B cell (primary cell): Measurements from ENCODE around the gene THEM5. TPM values are rescaled to one million over a fixed set of nuclear protein-coding genes. Genes with fewer than 3 reads are reported as not detected.

Experiments used
- ATAC-seq: fragments of 200-7000 bp; cut with Tn5 transposase; one replicate; pipeline ENCODE4 v1.10.0; 2021; ENCODE audit warnings: low read depth, mild to moderate bottlenecking, moderate number of reproducible peaks, moderate library complexity
- CTCF ChIA-PET: fragments of 350-600 bp; sonication (Branson Sonifier 250); formaldehyde crosslinking; loops from one replicate; lab custom pipeline; 2021; ENCODE audit warnings: antibody characterized with exemption, inconsistent platforms; lab: Charles Lee
- POLR2A ChIA-PET: fragments of 350-600 bp; sonication (Branson Sonifier 250); formaldehyde crosslinking; loops from one replicate; lab custom pipeline; 2021; ENCODE audit warnings: antibody characterized with exemption; lab: Charles Lee
- DNase-seq: peaks from one replicate; pipeline ENCODE4 v3.0.0; 2013
- H2AFZ ChIP-seq: 2 replicates; pipeline ENCODE4 v1.6.1; 2012; ENCODE audit warnings: mild to moderate bottlenecking, low read depth, low read length; ENCODE audit not compliant: insufficient read depth, poor library complexity, severe bottlenecking
- H3K27ac ChIP-seq, 2 donors: 1 replicate in 1 of 2; 2 replicates in 1 of 2; pipeline ENCODE4 v1.5.1; 2012 to 2013; ENCODE audit warnings: low read length in 2 of 2, mild to moderate bottlenecking in 2 of 2, moderate library complexity in 1 of 2
- H3K27me3 ChIP-seq, 4 experiments: fragments of 200-600 bp in 1 of 4; sonication (generic) in 1 of 4; replicated peaks in 1 of 4; 1 replicate in 2 of 4; 2 replicates in 2 of 4; pipeline versions ENCODE4 v1.6.1 to v1.7.0; 2013 to 2016; ENCODE audit warnings: low read length in 3 of 4, mild to moderate bottlenecking in 2 of 4, mixed read lengths in 1 of 4, moderate library complexity in 1 of 4; ENCODE audit not compliant: insufficient read depth in 4 of 4, control insufficient read depth in 3 of 4; ENCODE audit errors: control extremely low read depth in 1 of 4
- H3K36me3 ChIP-seq, 2 experiments: replicated peaks in 1 of 2; 1 replicate in 1 of 2; 2 replicates in 1 of 2; pipeline versions ENCODE4 v1.6.1 to v1.7.1; 2013; ENCODE audit warnings: low read length in 1 of 2; ENCODE audit not compliant: insufficient read depth in 2 of 2, control insufficient read depth in 1 of 2; ENCODE audit errors: control extremely low read depth in 1 of 2, extremely low read depth in 1 of 2
- H3K4me1 ChIP-seq, 2 donors: fragments of 200-600 bp in 1 of 2; sonication (generic) in 1 of 2; 1 replicate in 1 of 2; 2 replicates in 1 of 2; pipeline versions ENCODE4 v1.5.1 to v1.6.1; 2013 to 2017; ENCODE audit warnings: low read length in 2 of 2; ENCODE audit not compliant: control insufficient read depth in 2 of 2, insufficient read depth in 2 of 2
- H3K4me2 ChIP-seq: replicated peaks from 2 replicates; pipeline ENCODE3; 2012; ENCODE audit warnings: mild to moderate bottlenecking, low read depth, low read length; ENCODE audit not compliant: poor library complexity, severe bottlenecking
- H3K4me3 ChIP-seq, 5 experiments: fragments of 200-600 bp in 1 of 5; sonication (generic) in 1 of 5; 1 replicate in 3 of 5; 2 replicates in 2 of 5; pipeline versions ENCODE4 v1.5.1 to v1.7.0; 2011 to 2016; ENCODE audit warnings: low read length in 4 of 5, mild to moderate bottlenecking in 4 of 5, low read depth in 2 of 5, control low read depth in 1 of 5, moderate library complexity in 1 of 5; ENCODE audit not compliant: insufficient read depth in 1 of 5; ENCODE audit errors: control extremely low read depth in 1 of 5, extremely low read depth in 1 of 5
- H3K79me2 ChIP-seq: fragments of 200-600 bp; sonication (generic); one replicate; pipeline ENCODE4 v1.6.0; 2016; ENCODE audit warnings: low read length; ENCODE audit not compliant: control insufficient read depth, insufficient read depth
- H3K9ac ChIP-seq: fragments of 200-600 bp; sonication (generic); 2 replicates; pipeline ENCODE4 v1.6.1; 2017; ENCODE audit warnings: mild to moderate bottlenecking, low read length, moderate library complexity
- H3K9me3 ChIP-seq, 3 donors: one replicate each; pipeline versions ENCODE4 v1.6.1 to v1.7.1; 2013; ENCODE audit warnings: low read length in 2 of 3; ENCODE audit not compliant: control insufficient read depth in 2 of 3, insufficient read depth in 1 of 3; ENCODE audit errors: control extremely low read depth in 1 of 3
- H4K20me1 ChIP-seq: 2 replicates; pipeline ENCODE4 v1.6.0; 2012; ENCODE audit warnings: mild to moderate bottlenecking, low read length; ENCODE audit not compliant: insufficient read depth, control insufficient read depth, poor library complexity, severe bottlenecking
- H3K27ac Mint-ChIP-seq: one replicate; pipeline ENCODE4 v1.8.0; 2021; ENCODE audit warnings: mixed read lengths
- H3K27me3 Mint-ChIP-seq: one replicate; pipeline ENCODE4 v1.8.0; 2021; ENCODE audit warnings: mixed read lengths
- H3K4me1 Mint-ChIP-seq: one replicate; pipeline ENCODE4 v1.8.0; 2021; ENCODE audit warnings: mixed read lengths
- H3K4me3 Mint-ChIP-seq: one replicate; pipeline ENCODE4 v1.8.0; 2021; ENCODE audit warnings: mixed read lengths
- H3K9me3 Mint-ChIP-seq: one replicate; pipeline ENCODE4 v1.8.0; 2022; ENCODE audit warnings: mixed read lengths; ENCODE audit not compliant: insufficient read depth
- CTCF ChIP-seq: fragments of 200-600 bp; IDR thresholded peaks from one replicate; pipeline ENCODE4 v1.8.0; 2022; ENCODE audit warnings: antibody characterized with exemption, mild to moderate bottlenecking
- EZH2 ChIP-seq: IDR thresholded peaks from 2 replicates; pipeline ENCODE4 v1.6.1; 2012; ENCODE audit warnings: borderline replicate concordance, low read depth, mild to moderate bottlenecking, moderate library complexity, low read length; ENCODE audit not compliant: insufficient read depth, poor library complexity, severe bottlenecking
- intact Hi-C: fragments of 100-400 bp; cut with micrococcal nuclease; formaldehyde crosslinking; loops from one replicate; pipeline ENCODE4 v1.10.0; 2022
- polyA plus RNA-seq: library from polyadenylated mRNA; depleted of rRNA; stranded (reverse); fragments of >200 nt; gene quantifications from 2 replicates; pipeline ENCODE4 v1.2.3, GENCODE V29; 2012
- total RNA-seq, 2 donors: library from RNA; stranded (reverse); fragments of 120-200 nt in 1 of 2; gene quantifications; 1 replicate in 1 of 2; 2 replicates in 1 of 2; pipeline versions ENCODE4 v1.2.3 to v1.2.4, GENCODE V29; 2013 to 2022

Gene THEM5
- total and polyA plus RNA-seq, 2 donors (not counting 1 experiment from before 2014, with no cell fraction given), result not detected

- ATAC-seq, result no peak
- Histone ChIP-seq H3K79me2 (no peaks in the 10 kb centered on the region), H3K4me3 (no peak overlapping the region)
These were observed 13.1 kb downstream of the THEM5 start for GRCh38 chr1:151840421-151840820.

More at GRCh38 chr1:151840421-151840820, 13.1 kb downstream of the THEM5 start:
- Histone ChIP-seq H4K20me1 (no peaks in the 10 kb centered on the region), H3K36me3 (no peaks in the 10 kb centered on the region), H3K27ac (no peak overlapping the region), H3K9me3 (peaks cover 0 to 11% (median 0%) of the 10 kb centered on the region in 3 donors), H2AFZ (peak overlapping the region; percentile 69), H3K4me2 (peak overlapping the region; percentile 89), H3K27me3 (peaks cover 0 to 20% (median 7%) of the 10 kb centered on the region in 4 experiments), H3K4me1 (peaks cover 36 to 41% of the 10 kb centered on the region in 2 donors), H3K9ac (no peak overlapping the region)
- Mint-ChIP-seq H3K4me3 (peak overlapping the region; percentile 87), H3K4me1 (peaks cover 41% of the 10 kb centered on the region), H3K27ac (peak overlapping the region; percentile 81), H3K27me3 (peaks cover 10% of the 10 kb centered on the region), H3K9me3 (no peaks in the 10 kb centered on the region)
- CTCF ChIA-PET, result interaction anchor here (1.2 to 2.3 kb wide), 2 partner anchors 161 to 247 kb away, joined by 5 to 10 read pairs; no protein-coding TSS in a partner anchor
- POLR2A ChIA-PET, result no interaction called here
- no peak for DNase-seq
- intact Hi-C loops, result loop anchor here (5.0 kb wide), 1 partner anchor 92 kb away; no protein-coding TSS in a partner anchor
- no peak for TF ChIP-seq EZH2
- TF ChIP-seq CTCF, result no peak
